ENCODE data around the gene FTO. TPM values are rescaled to one million over a fixed set of nuclear protein-coding genes. Genes with fewer than 3 reads are reported as not detected.
A peak's percentile ranks its signal among the peaks of the same experiment; 100 is the strongest.

Gene FTO
- polyA plus RNA-seq, 1 donor from 2014 or later, result 80.1 TPM

DNA sequence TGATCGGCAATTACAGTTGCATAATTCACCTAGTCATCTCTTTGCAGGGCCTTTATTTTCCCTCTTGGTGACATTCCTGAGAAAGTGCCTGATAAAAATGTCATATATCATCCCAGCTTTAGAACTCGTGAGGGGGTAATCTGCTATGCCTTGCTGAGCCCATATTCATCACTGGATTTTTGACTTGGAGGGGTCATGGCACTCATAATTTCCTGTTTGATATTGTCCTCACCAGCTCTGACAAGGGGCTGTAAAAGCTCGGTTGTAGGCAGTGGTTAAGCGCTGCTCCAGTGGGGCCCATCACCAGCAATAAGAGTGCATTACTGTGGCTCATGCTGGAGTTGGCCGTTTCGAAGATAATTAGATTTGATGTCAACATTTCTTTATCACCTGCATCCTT, 355.4 kb downstream of the FTO start:
- Histone ChIP-seq H3K27ac (ENCODE audit: low read length) (no peak overlapping the region), H3K9ac (ENCODE audit: low read length) (no peak overlapping the region), H2AFZ (ENCODE audit: low read depth, low read length) (no peak overlapping the region), H3F3A (ENCODE audit: insufficient read depth, low read length, poor library complexity, severe bottlenecking) (peaks cover 8% of the 10 kb centered on the region), H3K9me3 (ENCODE audit: low read length) (no peaks in the 10 kb centered on the region), H3K4me2 (ENCODE audit: low read length) (no peak overlapping the region), H3K79me2 (replicated peaks; ENCODE audit: insufficient read depth, low read length) (no peaks in the 10 kb centered on the region), H3K9me2 (ENCODE audit: insufficient read depth, low read length) (no peaks in the 10 kb centered on the region), H3K4me3 (ENCODE audit: low read length) (peak overlapping the region; percentile 0), H3K27me3 (ENCODE audit: insufficient read depth, low read depth, low read length) (no peaks in the 10 kb centered on the region), H3K36me3 (ENCODE audit: insufficient read depth, low read length) (no peaks in the 10 kb centered on the region), H4K20me1 (ENCODE audit: insufficient read depth) (no peaks in the 10 kb centered on the region)
- TF ChIP-seq TAF1 (IDR thresholded peaks at IDR 0.05; ENCODE audit: low read depth) (no peak), EZH2 (IDR thresholded peaks at IDR 0.05; ENCODE audit: borderline replicate concordance, insufficient read depth, low read length, poor library complexity, severe bottlenecking) (no peak), MXI1 (conservative IDR thresholded peaks at IDR 0.05; ENCODE audit: poor library complexity, severe bottlenecking) (no peak), EP300 (conservative IDR thresholded peaks at IDR 0.05; ENCODE audit: poor library complexity, severe bottlenecking) (no peak), POLR2AphosphoS5 (IDR thresholded peaks at IDR 0.05) (no peak)
- TF ChIP-seq, protein P1, sequence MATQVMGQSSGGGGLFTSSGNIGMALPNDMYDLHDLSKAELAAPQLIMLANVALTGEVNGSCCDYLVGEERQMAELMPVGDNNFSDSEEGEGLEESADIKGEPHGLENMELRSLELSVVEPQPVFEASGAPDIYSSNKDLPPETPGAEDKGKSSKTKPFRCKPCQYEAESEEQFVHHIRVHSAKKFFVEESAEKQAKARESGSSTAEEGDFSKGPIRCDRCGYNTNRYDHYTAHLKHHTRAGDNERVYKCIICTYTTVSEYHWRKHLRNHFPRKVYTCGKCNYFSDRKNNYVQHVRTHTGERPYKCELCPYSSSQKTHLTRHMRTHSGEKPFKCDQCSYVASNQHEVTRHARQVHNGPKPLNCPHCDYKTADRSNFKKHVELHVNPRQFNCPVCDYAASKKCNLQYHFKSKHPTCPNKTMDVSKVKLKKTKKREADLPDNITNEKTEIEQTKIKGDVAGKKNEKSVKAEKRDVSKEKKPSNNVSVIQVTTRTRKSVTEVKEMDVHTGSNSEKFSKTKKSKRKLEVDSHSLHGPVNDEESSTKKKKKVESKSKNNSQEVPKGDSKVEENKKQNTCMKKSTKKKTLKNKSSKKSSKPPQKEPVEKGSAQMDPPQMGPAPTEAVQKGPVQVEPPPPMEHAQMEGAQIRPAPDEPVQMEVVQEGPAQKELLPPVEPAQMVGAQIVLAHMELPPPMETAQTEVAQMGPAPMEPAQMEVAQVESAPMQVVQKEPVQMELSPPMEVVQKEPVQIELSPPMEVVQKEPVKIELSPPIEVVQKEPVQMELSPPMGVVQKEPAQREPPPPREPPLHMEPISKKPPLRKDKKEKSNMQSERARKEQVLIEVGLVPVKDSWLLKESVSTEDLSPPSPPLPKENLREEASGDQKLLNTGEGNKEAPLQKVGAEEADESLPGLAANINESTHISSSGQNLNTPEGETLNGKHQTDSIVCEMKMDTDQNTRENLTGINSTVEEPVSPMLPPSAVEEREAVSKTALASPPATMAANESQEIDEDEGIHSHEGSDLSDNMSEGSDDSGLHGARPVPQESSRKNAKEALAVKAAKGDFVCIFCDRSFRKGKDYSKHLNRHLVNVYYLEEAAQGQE (IDR thresholded peaks at IDR 0.05; ENCODE audit: borderline replicate concordance), result no peak

DNA sequence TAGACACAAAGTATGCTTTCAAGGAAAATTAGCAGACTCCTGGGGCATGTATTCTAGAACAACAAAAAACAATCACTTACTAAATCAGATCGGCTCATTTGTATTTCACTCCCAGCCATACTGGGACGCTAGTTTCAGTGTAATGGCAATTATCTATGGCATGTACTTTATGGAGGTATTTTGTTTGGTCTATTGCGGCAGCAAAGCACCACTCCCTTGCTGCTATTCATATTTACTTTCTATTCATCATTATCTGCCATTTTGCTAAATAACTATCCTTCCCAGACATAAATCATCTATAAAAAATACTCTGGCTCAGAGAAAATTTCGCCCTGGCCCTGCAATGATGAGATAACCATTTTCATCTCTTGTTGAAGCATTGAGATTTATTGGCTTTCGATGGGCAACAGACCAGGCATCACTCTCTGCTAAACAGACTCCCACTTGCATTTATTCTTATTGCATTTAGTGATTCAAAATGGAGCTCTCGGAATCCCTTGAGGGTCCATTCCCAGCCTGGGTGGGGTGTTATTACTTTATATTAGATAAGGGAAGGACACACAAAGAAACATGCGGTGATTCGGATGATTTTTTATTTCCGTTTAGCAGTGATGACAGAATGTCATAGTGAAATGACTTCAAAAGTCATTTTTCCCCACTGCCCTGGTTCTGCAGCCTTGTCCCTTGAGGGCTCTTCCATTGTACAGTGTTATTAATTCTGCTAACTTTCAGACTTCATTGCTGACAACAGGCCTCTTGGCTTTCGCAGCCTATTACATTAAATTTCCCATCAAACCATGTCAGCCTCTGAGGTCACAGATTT, 356.9 kb downstream of the FTO start:
- Histone ChIP-seq H3K4me2 (ENCODE audit: low read length) (no peak overlapping the region), H3F3A (ENCODE audit: insufficient read depth, low read length, poor library complexity, severe bottlenecking) (peaks cover 8% of the 10 kb centered on the region), H3K36me3 (ENCODE audit: insufficient read depth, low read length) (no peaks in the 10 kb centered on the region), H3K9ac (ENCODE audit: low read length) (no peak overlapping the region), H3K9me3 (ENCODE audit: low read length) (no peaks in the 10 kb centered on the region), H3K27me3 (ENCODE audit: insufficient read depth, low read depth, low read length) (no peaks in the 10 kb centered on the region), H2AFZ (ENCODE audit: low read depth, low read length) (no peak overlapping the region), H4K20me1 (ENCODE audit: insufficient read depth) (no peaks in the 10 kb centered on the region), H3K9me2 (ENCODE audit: insufficient read depth, low read length) (no peaks in the 10 kb centered on the region), H3K79me2 (replicated peaks; ENCODE audit: insufficient read depth, low read length) (no peaks in the 10 kb centered on the region), H3K4me3 (ENCODE audit: low read length) (no peak overlapping the region), H3K27ac (ENCODE audit: low read length) (peak overlapping the region; percentile 16)
- TF ChIP-seq POLR2AphosphoS5 (IDR thresholded peaks at IDR 0.05), result peak; percentile 41
- TF ChIP-seq, protein P2, sequence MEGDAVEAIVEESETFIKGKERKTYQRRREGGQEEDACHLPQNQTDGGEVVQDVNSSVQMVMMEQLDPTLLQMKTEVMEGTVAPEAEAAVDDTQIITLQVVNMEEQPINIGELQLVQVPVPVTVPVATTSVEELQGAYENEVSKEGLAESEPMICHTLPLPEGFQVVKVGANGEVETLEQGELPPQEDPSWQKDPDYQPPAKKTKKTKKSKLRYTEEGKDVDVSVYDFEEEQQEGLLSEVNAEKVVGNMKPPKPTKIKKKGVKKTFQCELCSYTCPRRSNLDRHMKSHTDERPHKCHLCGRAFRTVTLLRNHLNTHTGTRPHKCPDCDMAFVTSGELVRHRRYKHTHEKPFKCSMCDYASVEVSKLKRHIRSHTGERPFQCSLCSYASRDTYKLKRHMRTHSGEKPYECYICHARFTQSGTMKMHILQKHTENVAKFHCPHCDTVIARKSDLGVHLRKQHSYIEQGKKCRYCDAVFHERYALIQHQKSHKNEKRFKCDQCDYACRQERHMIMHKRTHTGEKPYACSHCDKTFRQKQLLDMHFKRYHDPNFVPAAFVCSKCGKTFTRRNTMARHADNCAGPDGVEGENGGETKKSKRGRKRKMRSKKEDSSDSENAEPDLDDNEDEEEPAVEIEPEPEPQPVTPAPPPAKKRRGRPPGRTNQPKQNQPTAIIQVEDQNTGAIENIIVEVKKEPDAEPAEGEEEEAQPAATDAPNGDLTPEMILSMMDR (IDR thresholded peaks at IDR 0.05; ENCODE audit: poor library complexity, severe bottlenecking), result no peak
- TF ChIP-seq EP300 (conservative IDR thresholded peaks at IDR 0.05; ENCODE audit: poor library complexity, severe bottlenecking), result peak; percentile 71

DNA sequence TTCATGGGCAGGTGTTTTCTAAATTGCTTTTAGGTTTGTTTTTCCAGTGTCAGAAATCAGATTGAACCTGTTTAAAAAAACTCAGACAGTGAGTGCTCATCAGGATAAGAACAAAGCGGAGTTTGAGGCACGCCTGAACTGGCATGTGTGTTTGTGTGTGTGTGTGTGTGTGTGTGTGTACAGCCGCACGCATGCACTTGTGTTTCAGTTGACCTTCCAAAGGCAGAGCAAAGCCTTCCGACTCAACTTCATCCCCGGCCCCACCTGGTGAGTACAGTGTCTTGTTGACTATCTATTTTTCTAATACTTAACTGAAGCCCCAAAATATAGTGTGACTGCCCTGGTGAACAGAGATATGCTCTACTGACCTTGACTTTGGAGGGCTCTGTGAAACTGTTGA, 357.5 kb downstream of the FTO start:
- H3K9ac ChIP-seq (ENCODE audit: low read length), result no peak overlapping the region
- no peaks in the 10 kb centered on the region for H3K9me3 ChIP-seq (ENCODE audit: low read length)
- no peaks in the 10 kb centered on the region for H3K27me3 ChIP-seq (ENCODE audit: insufficient read depth, low read depth, low read length)
- no peak overlapping the region for H3K4me3 ChIP-seq (ENCODE audit: low read length)
- no peaks in the 10 kb centered on the region for H3K9me2 ChIP-seq (ENCODE audit: insufficient read depth, low read length)
- no peaks in the 10 kb centered on the region for H4K20me1 ChIP-seq (ENCODE audit: insufficient read depth)
- H3K79me2 ChIP-seq (replicated peaks; ENCODE audit: insufficient read depth, low read length), result no peaks in the 10 kb centered on the region
- peaks cover 5% of the 10 kb centered on the region for H3F3A ChIP-seq (ENCODE audit: insufficient read depth, low read length, poor library complexity, severe bottlenecking)
- H3K4me2 ChIP-seq (ENCODE audit: low read length), result no peak overlapping the region
- no peaks in the 10 kb centered on the region for H3K36me3 ChIP-seq (ENCODE audit: insufficient read depth, low read length)
- H3K27ac ChIP-seq (ENCODE audit: low read length), result peak overlapping the region; percentile 40
- H2AFZ ChIP-seq (ENCODE audit: low read depth, low read length), result no peak overlapping the region
- TF ChIP-seq RAD21 (conservative IDR thresholded peaks at IDR 0.05) (no peak), EZH2 (IDR thresholded peaks at IDR 0.05; ENCODE audit: borderline replicate concordance, insufficient read depth, low read length, poor library complexity, severe bottlenecking) (no peak), POLR2AphosphoS5 (IDR thresholded peaks at IDR 0.05) (no peak)
- TF ChIP-seq, protein P1 (IDR thresholded peaks at IDR 0.05; ENCODE audit: borderline replicate concordance), result no peak

Measured in neural cell (in vitro differentiated cells).